SK-MEL-5 (cell line): Measurements from ENCODE around the gene LRRC59. TPM values are rescaled to one million over a fixed set of nuclear protein-coding genes. Genes with fewer than 3 reads are reported as not detected.
A peak's percentile ranks its signal among the peaks of the same experiment; 100 is the strongest.

Experiments
- DNase-seq: peaks from one replicate; pipeline ENCODE4 v3.0.0-alpha.2; 2016; ENCODE audit warnings: low read depth, low spot score
- in situ Hi-C: cut with HindIII; loops from 2 replicates; pipeline ENCODE4 v1.10.0; 2016; ENCODE audit warnings: low sequenced_read_pairs, high pct_unique_total_duplicates, low pct_unique_long_range_greater_than_20kb
- total RNA-seq: library from RNA; depleted of rRNA; stranded (reverse); fragments of >200 nt; shearing (Covaris generic); gene quantifications from 2 replicates; pipeline ENCODE4 v1.2.3, GENCODE V29; 2014

The LRRC59 gene
- total RNA-seq, 1 experiment from 2014 or later: 177 TPM

- DNase-seq: no peak
- in situ Hi-C loops: no loop called here
Observed at GRCh38 chr17:50371526-50371925, 25.8 kb downstream of the LRRC59 start.

GRCh38 chr17:50370052-50370451 is 27.3 kb downstream of the LRRC59 start:
- in situ Hi-C loops: no loop called here
- no peak for DNase-seq

DNA sequence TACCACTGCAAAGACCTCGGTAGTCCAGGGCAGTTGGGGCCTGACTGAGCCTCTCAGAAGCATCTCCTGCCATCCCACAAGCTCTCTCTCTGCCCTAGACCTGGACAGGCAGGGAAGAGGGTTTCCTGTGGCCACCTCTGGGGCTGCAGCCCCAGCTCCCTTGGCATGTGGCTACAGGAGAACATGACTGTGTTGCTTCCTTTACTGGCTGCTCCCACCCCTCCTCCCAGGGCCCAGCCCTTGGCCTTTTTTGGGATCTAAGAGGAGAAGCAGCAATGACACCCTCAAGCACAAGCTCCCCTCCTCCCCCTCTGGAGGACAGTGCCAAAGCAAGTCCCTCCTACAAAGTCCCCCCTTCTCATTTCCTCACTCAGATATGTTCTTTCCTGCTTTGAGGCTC is 29.9 kb downstream of the LRRC59 start:
- in situ Hi-C loops: no loop called here

DNA sequence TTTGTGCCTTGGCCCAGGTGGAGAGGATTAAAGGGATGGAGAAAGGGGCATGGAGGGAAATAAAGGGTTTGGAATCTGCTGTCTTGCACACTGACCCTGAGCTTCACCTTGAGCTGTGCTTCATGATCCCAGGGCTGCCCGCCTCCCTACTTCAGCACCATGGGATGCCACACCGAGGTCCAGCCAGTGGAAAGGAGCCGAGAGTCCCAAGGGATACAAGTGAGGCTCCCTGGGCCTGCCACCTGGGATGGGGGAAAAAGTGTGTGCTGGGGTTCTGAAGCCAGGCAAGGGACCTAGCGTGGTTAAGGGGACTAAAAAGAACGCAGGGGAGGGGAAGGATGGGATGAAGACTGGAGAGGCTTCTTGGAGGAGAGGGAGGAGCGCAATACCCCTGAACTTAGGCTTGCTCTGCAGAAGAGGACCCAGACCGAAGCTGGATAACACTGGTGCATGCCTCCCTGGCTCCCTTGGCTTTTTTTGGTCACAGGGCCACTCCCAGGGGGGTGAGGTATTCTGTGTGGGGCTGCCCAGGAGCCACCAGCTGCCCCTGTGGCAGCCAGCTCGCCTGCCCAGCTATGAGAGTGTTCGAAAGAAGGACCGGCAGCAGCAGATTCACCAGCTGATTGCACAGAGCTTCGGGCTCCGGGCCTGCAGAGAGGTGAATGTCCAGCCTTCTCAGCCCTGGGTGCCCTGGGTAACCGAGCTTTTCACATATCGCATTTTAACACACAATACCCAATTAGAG is 31.5 kb downstream of the LRRC59 start:
- in situ Hi-C loops: no loop called here
- DNase-seq: no peak

More for the DNA sequence above, 29.9 kb downstream of the LRRC59 start:
- no peak for DNase-seq

DNA sequence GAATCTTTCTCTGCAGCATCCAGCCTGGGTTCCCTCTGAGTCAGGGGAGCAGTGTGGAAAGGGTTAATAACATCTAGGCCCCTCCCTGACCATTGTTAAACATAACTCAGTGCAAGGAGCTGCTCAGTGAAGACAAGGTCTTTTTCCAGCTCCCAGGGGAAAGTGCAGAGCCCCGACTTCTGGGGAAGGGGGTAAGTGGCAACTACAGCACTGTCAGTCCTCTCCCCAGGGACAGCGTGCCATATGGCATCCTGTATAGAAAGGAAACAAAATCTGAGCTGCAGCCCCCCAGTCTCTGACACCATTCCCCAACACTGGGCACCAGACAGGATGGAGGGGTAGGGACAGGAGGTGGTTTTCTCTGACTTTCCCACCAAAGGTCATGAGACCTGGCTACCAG is 32.2 kb downstream of the LRRC59 start:
- in situ Hi-C loops: no loop called here
- DNase-seq: no peak

GRCh38 chr17:50364715-50365114 is 32.6 kb downstream of the LRRC59 start:
- in situ Hi-C loops: no loop called here
- DNase-seq: no peak

DNA sequence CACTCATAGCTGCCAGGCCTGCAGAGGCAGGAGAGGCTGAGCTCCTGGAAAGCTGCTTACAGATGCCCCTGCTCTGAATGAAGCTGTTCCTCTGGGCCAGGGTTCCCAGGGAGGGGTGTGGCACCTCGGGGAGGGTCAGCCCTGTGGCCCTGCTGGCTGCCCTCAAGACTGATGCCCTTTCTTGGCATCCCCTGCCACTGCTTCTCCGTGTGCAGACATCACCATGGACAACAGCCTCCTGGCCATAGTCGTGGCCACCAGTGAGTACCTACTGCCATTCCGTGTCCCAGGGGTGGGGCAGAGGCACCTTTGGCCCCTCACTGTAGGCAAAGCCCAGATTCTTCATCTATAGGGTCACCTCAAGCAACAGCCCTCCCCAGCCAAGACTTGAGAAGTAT is 33.3 kb downstream of the LRRC59 start:
- DNase-seq: no peak
- in situ Hi-C loops: no loop called here

GRCh38 chr17:50363217-50364060 is 33.9 kb downstream of the LRRC59 start:
- peak; percentile 73 for DNase-seq
- in situ Hi-C loops: no loop called here

GRCh38 chr17:50362661-50363060 is 34.7 kb downstream of the LRRC59 start:
- DNase-seq: no peak
- in situ Hi-C loops: no loop called here

- in situ Hi-C loops: no loop called here
- peak; percentile 84 for DNase-seq
Observed at GRCh38 chr17:50361561-50362480, 35.5 kb downstream of the LRRC59 start.

GRCh38 chr17:50360486-50361115 is 36.7 kb downstream of the LRRC59 start:
- in situ Hi-C loops: no loop called here
- DNase-seq: no peak

DNA sequence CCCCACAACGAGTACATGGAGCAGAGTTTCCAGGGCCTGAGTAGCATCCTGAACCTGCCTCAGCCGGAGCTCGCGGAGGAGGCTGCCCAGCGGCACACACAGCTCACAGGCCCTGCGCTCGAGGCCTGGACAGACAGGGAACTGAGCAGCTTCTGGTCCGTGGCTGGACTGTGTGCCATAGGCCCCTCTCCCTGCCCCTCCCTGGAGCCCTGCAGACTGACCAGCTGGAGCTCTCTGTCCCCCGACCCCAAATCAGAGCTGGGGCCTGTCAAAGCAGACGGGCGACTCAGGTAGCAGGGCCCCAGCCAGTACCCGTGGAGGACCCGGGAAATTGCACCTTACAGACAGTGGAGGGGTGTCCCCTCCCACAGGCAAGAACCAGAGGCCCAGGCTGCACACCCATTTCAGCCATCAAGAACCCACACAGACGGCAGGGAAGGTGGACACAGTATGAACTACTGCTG is 37.3 kb downstream of the LRRC59 start:
- in situ Hi-C loops: no loop called here
- DNase-seq: no peak

DNA sequence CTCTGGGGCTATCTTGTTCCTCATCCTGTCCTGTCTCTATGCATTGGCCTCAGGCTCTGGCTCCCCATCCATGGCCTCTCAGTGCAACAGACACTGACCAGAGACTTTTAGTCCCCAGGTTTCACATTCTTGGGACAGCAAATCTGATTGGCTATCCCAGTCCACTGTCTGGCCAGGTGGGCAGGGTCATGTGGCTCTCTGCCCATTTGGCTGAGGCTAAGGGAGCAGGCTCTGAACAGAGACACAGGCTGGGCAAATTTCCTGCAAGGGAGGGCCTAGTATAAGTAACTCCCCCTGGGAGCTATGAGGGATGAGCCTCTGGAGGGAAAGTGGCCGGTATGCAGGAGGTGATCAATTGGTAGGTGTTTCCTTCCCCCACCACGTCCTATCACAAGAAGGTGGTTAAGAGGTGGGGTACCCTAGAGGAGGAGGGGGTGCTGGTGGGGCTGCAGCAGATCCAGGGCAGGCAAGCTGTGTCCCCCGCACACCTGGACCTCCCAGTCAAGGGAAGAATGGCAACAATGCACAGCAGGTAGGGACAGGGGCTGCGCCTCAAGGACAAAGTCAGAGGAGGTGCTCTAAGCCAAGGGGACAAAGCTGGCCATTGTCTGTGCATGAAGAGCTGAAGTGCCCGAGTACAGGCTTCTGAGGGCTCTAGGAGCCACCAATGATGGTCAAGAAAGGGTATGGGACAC is 38.2 kb downstream of the LRRC59 start:
- in situ Hi-C loops: no loop called here
- DNase-seq: no peak

GRCh38 chr17:50358177-50358576 is 39.1 kb downstream of the LRRC59 start:
- no peak for DNase-seq
- in situ Hi-C loops: no loop called here

- in situ Hi-C loops: no loop called here
- no peak for DNase-seq
Observed at GRCh38 chr17:50356892-50357510, 40.3 kb downstream of the LRRC59 start.

GRCh38 chr17:50356418-50356817 is 40.9 kb downstream of the LRRC59 start:
- DNase-seq: no peak
- in situ Hi-C loops: no loop called here
